Thymus (tissue), 11 donors: ENCODE data around the gene THUMPD2. TPM values are rescaled to one million over a fixed set of nuclear protein-coding genes. Genes with fewer than 3 reads are reported as not detected.

Experiments used
- DNase-seq, 9 donors: peaks; one replicate each; pipeline ENCODE4 v3.0.0-alpha.2; 2013; ENCODE audit warnings: low spot score in 9 of 9, low read depth in 6 of 9, missing footprints in 1 of 9
- H3K27ac ChIP-seq, 2 donors: one replicate each; pipeline ENCODE4 v1.5.1; 2013; ENCODE audit warnings: control low read depth in 1 of 2, low read depth in 1 of 2, low read length in 1 of 2, mild to moderate bottlenecking in 1 of 2, moderate library complexity in 1 of 2
- H3K27me3 ChIP-seq, 2 donors: one replicate each; pipeline ENCODE4 v1.5.1; 2013; ENCODE audit warnings: low read length in 1 of 2; ENCODE audit not compliant: control insufficient read depth in 2 of 2, insufficient read depth in 1 of 2
- H3K36me3 ChIP-seq, 2 donors: one replicate each; pipeline ENCODE4 v1.5.1; 2013; ENCODE audit warnings: low read length in 1 of 2, mild to moderate bottlenecking in 1 of 2, moderate library complexity in 1 of 2; ENCODE audit not compliant: control insufficient read depth in 2 of 2, insufficient read depth in 2 of 2
- H3K4me1 ChIP-seq, 2 donors: one replicate each; pipeline ENCODE4 v1.5.1; 2013; ENCODE audit warnings: low read length in 2 of 2; ENCODE audit not compliant: control insufficient read depth in 2 of 2, insufficient read depth in 2 of 2
- H3K4me3 ChIP-seq, 2 donors: one replicate each; pipeline ENCODE4 v1.5.1; 2013; ENCODE audit warnings: low read length in 2 of 2, control low read depth in 1 of 2, mild to moderate bottlenecking in 1 of 2
- H3K9me3 ChIP-seq, 2 donors: one replicate each; pipeline ENCODE4 v1.5.1; 2013; ENCODE audit warnings: low read length in 1 of 2, mild to moderate bottlenecking in 1 of 2; ENCODE audit not compliant: control insufficient read depth in 2 of 2, insufficient read depth in 1 of 2
- WGBS: extraction: QIAGEN DNeasy Blood & Tissue Kit; methylation state at CpG from one replicate; pipeline ENCODE4 v1.1.7; 2013; 5-methylcytosine and 5-hydroxymethylcytosine counted together
- polyA plus RNA-seq: library from polyadenylated mRNA; stranded (reverse); fragments of 200-250 nt; gene quantifications from one replicate; pipeline ENCODE4 v1.2.3, GENCODE V29; 2013
- total RNA-seq: library from RNA; stranded (reverse); fragments of 120-200 nt; gene quantifications from one replicate; pipeline ENCODE4 v1.2.4, GENCODE V29; 2013
- donor health status: healthy.

Gene THUMPD2
- total and polyA plus RNA-seq, 2 donors, result 18.2 to 31.1 TPM

GRCh38 chr2:39686456-39686855, 92.6 kb downstream of the THUMPD2 start:
- H3K27me3 ChIP-seq, result no peaks in the 10 kb centered on the region
- H3K4me3 ChIP-seq, result no peak overlapping the region
- H3K27ac ChIP-seq, result no peak overlapping the region
- H3K4me1 ChIP-seq, result no peaks in the 10 kb centered on the region
- H3K36me3 ChIP-seq, result no peaks in the 10 kb centered on the region
- H3K9me3 ChIP-seq, result no peaks in the 10 kb centered on the region
- no peak for DNase-seq
- WGBS, result 97% methylated on average over 6 of the region's 6 CpGs

Other genes starting within 250 kb of the THUMPD2 start
- gene TMEM178A, start 113.3 kb downstream of the THUMPD2 start, total RNA-seq, result 0.66 TPM
- gene TMEM178A, start 113.3 kb downstream of the THUMPD2 start, polyA plus RNA-seq, result 5.5 TPM